Calu3 (cell line): ENCODE results near the gene RAMP1. TPM values are rescaled to one million over a fixed set of nuclear protein-coding genes. Genes with fewer than 3 reads are reported as not detected.

Experiments
- BruUV-seq: library from RNA; stranded (reverse); fragments of 400-500 nt; replicated peaks from 2 replicates; lab custom pipeline; 2021; lab: Mats Ljungman, UMichigan
- CTCF ChIA-PET: fragments of 300-600 bp; sonication (Branson Sonifier 250); formaldehyde crosslinking; loops from one replicate; lab custom pipeline; 2022; ENCODE audit warnings: antibody characterized with exemption; lab: Charles Lee
- DNase-seq: peaks from one replicate; pipeline ENCODE4 v3.0.0; 2022
- H3K27ac Mint-ChIP-seq: one replicate; pipeline ENCODE4 v1.8.0; 2022; ENCODE audit warnings: mixed read lengths; ENCODE audit not compliant: unreplicated experiment
- H3K27me3 Mint-ChIP-seq: one replicate; pipeline ENCODE4 v1.8.0; 2022; ENCODE audit warnings: mixed read lengths; ENCODE audit not compliant: unreplicated experiment
- H3K36me3 Mint-ChIP-seq: one replicate; pipeline ENCODE4 v1.8.0; 2022; ENCODE audit warnings: mild to moderate bottlenecking, moderate library complexity, mixed read lengths; ENCODE audit not compliant: insufficient read depth, unreplicated experiment
- H3K4me1 Mint-ChIP-seq: one replicate; pipeline ENCODE4 v1.8.0; 2022; ENCODE audit warnings: mild to moderate bottlenecking, low read depth, mixed read lengths; ENCODE audit not compliant: unreplicated experiment
- H3K4me3 Mint-ChIP-seq: one replicate; pipeline ENCODE4 v1.8.0; 2022; ENCODE audit warnings: mild to moderate bottlenecking, low read depth, moderate library complexity, mixed read lengths; ENCODE audit not compliant: unreplicated experiment
- H3K9me3 Mint-ChIP-seq: one replicate; pipeline ENCODE4 v1.8.0; 2022; ENCODE audit warnings: low read depth, mixed read lengths; ENCODE audit not compliant: unreplicated experiment
- CTCF ChIP-seq: fragments of 200-600 bp; IDR thresholded peaks from one replicate; pipeline ENCODE4 v1.8.0; 2022; ENCODE audit warnings: antibody characterized with exemption; ENCODE audit not compliant: unreplicated experiment
- intact Hi-C: fragments of 100-400 bp; cut with micrococcal nuclease; formaldehyde crosslinking; loops from one replicate; pipeline ENCODE4 v1.10.0; 2022; ENCODE audit not compliant: unreplicated experiment
- total RNA-seq: library from RNA; stranded (reverse); gene quantifications from 2 replicates; pipeline ENCODE4 v1.2.3, GENCODE V29; 2022

Gene RAMP1
- total RNA-seq, 1 experiment from 2014 or later: 9.8 TPM

- no peak for DNase-seq
- no peaks in the 10 kb centered on the region for H3K27me3 Mint-ChIP-seq
- no peaks in the 10 kb centered on the region for H3K9me3 Mint-ChIP-seq
- H3K27ac Mint-ChIP-seq: no peak overlapping the region
- BruUV-seq: no TSS peak
- no peaks in the 10 kb centered on the region for H3K36me3 Mint-ChIP-seq
- TF ChIP-seq CTCF: no peak
- CTCF ChIA-PET: no interaction called here
- peaks cover 22% of the 10 kb centered on the region for H3K4me1 Mint-ChIP-seq
- intact Hi-C loops: no loop called here
- H3K4me3 Mint-ChIP-seq: no peak overlapping the region
Measured at GRCh38 chr2:237872178-237872887, 12.9 kb downstream of the RAMP1 start.

GRCh38 chr2:237873421-237873831, 14.0 kb downstream of the RAMP1 start:
- BruUV-seq: no TSS peak
- intact Hi-C loops: no loop called here
- Mint-ChIP-seq H3K27ac (no peak overlapping the region), H3K4me1 (peaks cover 11% of the 10 kb centered on the region), H3K36me3 (no peaks in the 10 kb centered on the region), H3K9me3 (no peaks in the 10 kb centered on the region), H3K27me3 (no peaks in the 10 kb centered on the region), H3K4me3 (no peak overlapping the region)
- CTCF ChIA-PET: no interaction called here
- no peak for DNase-seq
- no peak for TF ChIP-seq CTCF

GRCh38 chr2:237873897-237874551, 14.6 kb downstream of the RAMP1 start:
- H3K4me1 Mint-ChIP-seq: peaks cover 5% of the 10 kb centered on the region
- TF ChIP-seq CTCF: no peak
- DNase-seq: no peak
- H3K36me3 Mint-ChIP-seq: no peaks in the 10 kb centered on the region
- CTCF ChIA-PET: no interaction called here
- intact Hi-C loops: no loop called here
- no peak overlapping the region for H3K27ac Mint-ChIP-seq
- BruUV-seq: no TSS peak
- H3K27me3 Mint-ChIP-seq: no peaks in the 10 kb centered on the region
- no peak overlapping the region for H3K4me3 Mint-ChIP-seq
- H3K9me3 Mint-ChIP-seq: no peaks in the 10 kb centered on the region

- Mint-ChIP-seq H3K27me3 (no peaks in the 10 kb centered on the region), H3K9me3 (no peaks in the 10 kb centered on the region), H3K4me1 (no peaks in the 10 kb centered on the region), H3K27ac (no peak overlapping the region), H3K4me3 (no peak overlapping the region), H3K36me3 (no peaks in the 10 kb centered on the region)
- intact Hi-C loops: no loop called here
- no TSS peak for BruUV-seq
- DNase-seq: no peak
- CTCF ChIA-PET: no interaction called here
- TF ChIP-seq CTCF: no peak
Measured at GRCh38 chr2:237874585-237875161, 15.2 kb downstream of the RAMP1 start.
